Hepatocyte (in vitro differentiated cells): Measurements from ENCODE around the gene ST6GAL1.

Source experiments
- EZH2phosphoT487 ChIP-seq: fragments of 200-600 bp; sonication (generic); IDR thresholded peaks from one replicate; pipeline ENCODE4 v1.6.1; 2018; ENCODE audit warnings: antibody characterized with exemption, mild to moderate bottlenecking, low read depth, moderate library complexity; ENCODE audit not compliant: unreplicated experiment, severe bottlenecking
- TF ChIP-seq, protein P1 (sequence below): fragments of 200-600 bp; sonication (generic); IDR thresholded peaks from 2 replicates; pipeline ENCODE4 v1.5.1; 2016; ENCODE audit warnings: antibody characterized with exemption, mild to moderate bottlenecking; ENCODE audit not compliant: poor library complexity

DNA sequence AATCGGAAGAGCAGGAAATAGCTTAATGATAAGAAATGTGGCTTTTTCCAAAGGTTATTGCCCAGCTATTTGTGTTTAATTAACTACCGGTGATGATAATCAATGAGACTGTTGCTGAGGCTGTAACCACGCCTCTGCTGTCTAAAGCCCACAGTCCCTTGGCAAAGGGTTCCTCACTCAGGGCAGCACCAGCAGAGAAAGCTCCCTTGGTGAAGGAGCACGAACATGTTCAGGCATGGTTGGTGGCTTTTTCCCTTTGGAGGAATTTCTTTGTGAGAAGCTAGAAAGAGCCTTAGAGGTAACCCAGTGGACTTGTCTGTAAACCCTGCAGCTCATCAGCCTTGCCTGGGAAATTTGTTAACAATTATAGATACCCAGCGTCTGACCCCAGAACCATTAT is 7.5 kb upstream of the ST6GAL1 start:
- TF ChIP-seq, protein P1, sequence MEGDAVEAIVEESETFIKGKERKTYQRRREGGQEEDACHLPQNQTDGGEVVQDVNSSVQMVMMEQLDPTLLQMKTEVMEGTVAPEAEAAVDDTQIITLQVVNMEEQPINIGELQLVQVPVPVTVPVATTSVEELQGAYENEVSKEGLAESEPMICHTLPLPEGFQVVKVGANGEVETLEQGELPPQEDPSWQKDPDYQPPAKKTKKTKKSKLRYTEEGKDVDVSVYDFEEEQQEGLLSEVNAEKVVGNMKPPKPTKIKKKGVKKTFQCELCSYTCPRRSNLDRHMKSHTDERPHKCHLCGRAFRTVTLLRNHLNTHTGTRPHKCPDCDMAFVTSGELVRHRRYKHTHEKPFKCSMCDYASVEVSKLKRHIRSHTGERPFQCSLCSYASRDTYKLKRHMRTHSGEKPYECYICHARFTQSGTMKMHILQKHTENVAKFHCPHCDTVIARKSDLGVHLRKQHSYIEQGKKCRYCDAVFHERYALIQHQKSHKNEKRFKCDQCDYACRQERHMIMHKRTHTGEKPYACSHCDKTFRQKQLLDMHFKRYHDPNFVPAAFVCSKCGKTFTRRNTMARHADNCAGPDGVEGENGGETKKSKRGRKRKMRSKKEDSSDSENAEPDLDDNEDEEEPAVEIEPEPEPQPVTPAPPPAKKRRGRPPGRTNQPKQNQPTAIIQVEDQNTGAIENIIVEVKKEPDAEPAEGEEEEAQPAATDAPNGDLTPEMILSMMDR: no peak
- TF ChIP-seq EZH2phosphoT487: no peak
